Suppressor macrophage treated with lipopolysaccharide for 4 hours (primary cell): ENCODE data around the gene RPL11.
"Not testable (repeated sequence)": the region's sequence is repeated elsewhere in the genome, so short reads cannot be mapped to it uniquely, and the experiment has no call there.

Source experiments
- DNase-seq: peaks from one replicate; pipeline ENCODE4 v3.0.0-alpha.2; 2020

Gene RPL11

DNA sequence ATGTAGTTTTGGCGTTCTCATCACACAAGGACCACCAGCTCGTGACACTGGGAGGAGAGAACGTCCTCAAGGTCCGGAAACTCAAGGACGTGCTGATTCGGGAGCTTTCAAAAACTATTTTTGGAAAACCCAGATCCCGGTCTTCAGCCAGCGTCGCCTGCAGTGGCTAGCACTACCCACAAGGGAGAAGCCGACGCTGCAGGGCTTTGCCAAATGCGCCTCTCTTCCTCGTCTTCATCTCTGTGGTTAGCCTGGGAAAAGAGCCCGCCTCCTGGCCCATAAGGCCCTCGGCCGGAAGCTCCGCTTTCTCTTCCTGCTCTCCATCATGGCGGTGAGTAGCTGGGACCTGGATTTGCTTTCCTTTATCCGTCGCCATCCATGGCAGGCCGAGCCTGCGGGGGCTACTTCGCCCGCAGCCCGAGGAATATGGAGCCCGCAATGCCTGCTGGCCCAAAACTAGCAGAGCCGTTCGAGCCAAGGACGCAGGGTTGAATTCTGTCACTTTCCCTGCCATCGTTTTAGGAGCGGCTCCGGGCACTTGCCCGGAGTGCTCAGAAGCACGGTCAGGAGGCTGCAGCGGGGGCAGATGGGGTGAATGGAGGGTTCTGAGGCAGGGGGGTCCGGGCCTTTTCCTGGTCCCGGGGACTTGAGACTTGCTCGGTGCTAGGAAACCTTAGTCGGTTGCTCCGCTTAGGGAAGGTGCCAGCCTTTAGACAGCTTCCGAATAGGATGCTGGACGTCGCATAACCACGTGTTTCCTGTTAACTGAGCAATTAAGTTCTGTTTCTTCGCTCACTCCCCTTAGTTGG, at the start of gene RPL11:
Gene RPL11 (plus strand): TSS at position 308 of the 809 bp plus-strand sequence. CDS start 18 bp downstream, at position 326.
- peak; percentile 98 for DNase-seq

DNA sequence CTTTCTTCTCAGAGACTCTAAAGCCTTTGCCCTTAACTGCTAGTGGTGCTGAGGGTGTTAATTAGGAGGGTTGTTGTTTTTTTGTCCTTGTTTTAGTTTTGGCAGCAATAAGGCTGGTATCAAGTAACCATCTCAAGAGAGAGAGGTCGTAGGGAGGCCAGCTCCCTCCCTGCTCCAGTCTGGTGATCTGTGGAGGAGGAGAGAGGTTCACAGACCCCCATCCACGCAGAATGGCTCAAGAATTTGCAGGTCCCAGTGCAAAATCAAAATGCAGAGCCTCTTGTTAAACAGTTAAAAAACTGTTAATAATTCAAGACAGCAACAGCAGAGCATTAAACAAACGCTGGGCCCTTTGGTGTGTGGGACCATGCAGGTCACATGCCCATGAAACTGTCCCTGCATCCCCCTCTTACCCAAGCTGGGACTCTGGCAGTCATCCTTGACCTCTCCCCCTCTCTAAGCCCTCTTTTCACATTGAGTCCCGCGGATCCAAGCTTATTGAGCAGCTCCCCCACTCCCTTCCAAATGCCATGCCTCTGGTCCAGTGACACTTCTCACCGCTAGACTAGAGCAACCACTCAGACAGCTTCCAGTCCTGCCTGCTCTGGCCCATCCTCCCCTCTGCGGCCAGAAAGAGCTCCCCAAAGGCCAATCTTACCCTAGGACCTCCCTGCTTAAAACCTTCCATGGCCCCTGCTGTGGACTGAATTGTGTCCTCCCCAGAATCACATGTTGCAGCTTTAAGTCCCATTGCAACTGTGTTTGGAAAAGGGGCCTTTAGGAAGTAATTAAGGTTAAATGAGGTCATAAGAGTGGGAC, 47.7 kb upstream of the RPL11 start:
- no peak for DNase-seq

- no peak for DNase-seq
Measured at GRCh38 chr1:23644555-23644866, 47.1 kb upstream of the RPL11 start.

GRCh38 chr1:23645338-23645737, 46.3 kb upstream of the RPL11 start:
- DNase-seq, result no peak

- no peak for DNase-seq
Measured at GRCh38 chr1:23646091-23646490, 45.5 kb upstream of the RPL11 start.

DNA sequence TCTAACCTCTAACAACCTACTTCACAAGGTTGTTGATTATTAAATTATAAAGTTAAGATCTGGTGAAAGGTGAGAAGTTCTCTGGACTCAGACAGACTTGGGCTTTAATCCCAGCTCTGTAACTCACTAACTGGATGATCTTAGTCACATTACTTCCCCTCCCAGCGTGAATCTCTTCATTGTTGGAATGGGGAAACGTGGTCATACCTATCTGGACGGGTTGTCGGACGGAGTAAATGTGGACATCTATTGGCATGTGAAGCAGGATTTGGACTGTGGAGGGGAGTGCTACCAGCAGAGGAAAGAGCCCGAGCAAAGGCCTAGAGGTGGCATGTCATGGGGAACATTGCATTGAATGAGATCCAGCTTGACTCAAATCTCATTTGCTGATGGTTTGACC, 45.1 kb upstream of the RPL11 start:
- DNase-seq, result no peak

GRCh38 chr1:23648576-23648975, 43.0 kb upstream of the RPL11 start:
- DNase-seq, result no peak

DNA sequence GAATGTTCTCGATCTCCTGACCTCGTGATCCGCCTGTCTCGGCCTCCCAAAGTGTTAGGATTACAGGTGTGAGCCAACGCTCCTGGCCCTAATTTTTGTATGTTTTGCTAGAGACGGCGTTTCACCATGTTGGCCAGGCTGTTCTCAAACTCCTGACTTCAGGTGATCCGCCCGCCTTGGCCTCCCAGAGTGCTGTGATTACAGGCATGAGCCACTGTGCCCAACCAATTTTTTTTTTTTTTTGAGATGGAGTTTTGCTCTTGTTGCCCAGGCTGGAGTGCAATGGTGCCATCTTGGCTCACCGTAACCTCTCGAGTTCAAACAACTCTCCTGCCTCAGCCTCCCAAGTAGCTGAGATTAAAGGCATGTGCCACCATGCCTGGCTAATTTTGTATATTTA, 42.4 kb upstream of the RPL11 start:
- DNase-seq, result not testable (repeated sequence)

- no peak for DNase-seq
Measured at GRCh38 chr1:23650344-23650990, 41.1 kb upstream of the RPL11 start.

- DNase-seq, result no peak
Measured at GRCh38 chr1:23651069-23651808, 40.4 kb upstream of the RPL11 start.

GRCh38 chr1:23657659-23658275, 33.8 kb upstream of the RPL11 start:
- DNase-seq, result peak; percentile 55

DNA sequence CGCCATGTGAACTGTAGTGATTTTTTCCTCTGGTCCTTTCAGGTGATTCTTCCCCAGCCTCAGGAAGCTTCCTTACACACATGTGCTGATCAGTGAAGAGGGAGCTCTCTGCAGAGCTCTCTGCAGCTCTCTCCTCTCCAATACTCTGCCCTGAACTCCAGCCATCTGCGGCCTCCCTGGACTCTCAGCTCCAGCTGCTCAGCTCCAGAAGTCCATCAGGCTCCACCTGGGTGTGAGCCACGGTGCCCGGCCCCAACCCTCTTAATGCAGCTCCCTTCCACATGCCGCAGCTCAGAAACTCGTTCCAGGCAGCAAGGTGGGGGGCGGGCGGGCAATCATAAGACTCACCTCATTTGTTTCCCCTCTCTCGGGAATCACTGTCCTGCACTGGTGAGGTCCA, 30.9 kb upstream of the RPL11 start:
- no peak for DNase-seq

GRCh38 chr1:23661887-23662286, 29.7 kb upstream of the RPL11 start:
- no peak for DNase-seq

GRCh38 chr1:23664837-23665795, 26.5 kb upstream of the RPL11 start:
- peak; percentile 8 for DNase-seq

GRCh38 chr1:23667411-23667810, 24.2 kb upstream of the RPL11 start:
- DNase-seq, result no peak

GRCh38 chr1:23670709-23671108, 20.9 kb upstream of the RPL11 start:
- DNase-seq, result no peak

DNA sequence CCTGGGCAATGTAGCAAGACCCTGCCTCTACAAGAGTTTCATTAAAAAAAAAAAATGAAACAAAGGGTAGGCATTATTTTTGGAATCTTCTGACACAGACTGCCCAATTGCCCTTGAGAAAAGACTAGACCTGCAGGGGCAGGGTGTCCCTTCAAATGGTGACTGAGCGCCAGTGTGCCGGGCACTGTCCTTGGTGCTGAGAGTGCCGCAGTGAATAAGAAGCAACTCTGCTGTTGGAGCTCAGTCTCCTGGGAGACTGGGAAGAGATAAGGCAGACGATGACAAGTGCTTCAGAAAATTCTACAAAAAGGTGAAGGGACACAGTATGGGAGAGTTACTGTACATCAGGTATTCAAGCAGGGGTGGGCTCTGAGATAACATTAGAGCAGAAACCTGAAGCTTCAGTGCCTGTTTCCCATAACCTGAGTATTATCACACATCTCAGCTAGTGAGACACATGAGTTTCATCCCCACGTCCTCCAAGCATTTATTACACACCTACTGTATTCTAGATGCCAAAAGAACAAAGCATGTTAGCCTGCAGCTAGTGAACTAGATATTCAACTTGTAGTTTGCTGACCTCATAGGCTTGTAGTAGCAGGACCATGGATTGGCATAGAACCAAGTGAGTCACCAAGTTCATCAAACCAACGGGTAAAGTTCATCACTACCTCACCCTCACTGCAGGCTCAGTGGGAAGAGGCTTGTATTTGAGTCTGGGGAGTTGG, 18.4 kb upstream of the RPL11 start:
- peak; percentile 21 for DNase-seq

DNA sequence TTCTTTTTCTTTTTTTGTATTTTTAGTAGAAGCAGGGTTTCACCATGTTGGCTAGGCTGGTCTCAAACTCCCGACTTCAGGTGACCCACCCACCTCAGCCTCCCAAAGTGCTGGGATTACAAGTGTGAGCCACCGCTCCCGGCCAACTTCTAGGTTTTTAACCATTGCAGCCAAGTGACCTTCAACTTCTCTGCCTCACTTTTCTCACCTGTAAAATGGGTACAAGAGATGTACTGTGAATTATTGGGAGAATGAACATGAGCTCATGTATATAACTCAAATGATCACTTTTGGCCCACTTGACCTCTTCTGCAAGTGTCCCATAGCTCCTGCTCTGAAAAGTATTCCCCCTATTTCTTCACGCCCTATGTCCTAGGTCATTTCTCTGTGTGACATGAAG, 11.8 kb upstream of the RPL11 start:
- DNase-seq, result no peak

DNA sequence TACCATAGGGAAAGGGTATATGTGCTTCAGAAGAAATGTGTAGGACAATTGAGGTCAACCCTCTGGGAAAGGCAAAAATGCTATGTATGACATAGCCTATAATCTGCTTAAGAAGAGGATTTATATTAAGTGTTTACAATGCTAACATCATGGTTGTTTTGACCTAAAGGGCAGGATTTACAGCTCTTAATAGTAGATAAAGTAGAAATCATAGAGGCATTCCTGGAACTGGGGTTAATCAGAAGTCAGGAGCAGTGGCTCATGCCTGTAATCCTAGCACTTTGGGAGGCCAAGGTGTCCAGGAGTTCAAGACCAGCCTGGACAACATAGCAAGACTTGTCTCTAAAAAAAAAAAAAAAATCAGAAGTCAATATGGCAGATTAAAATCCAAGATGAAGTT, 8.7 kb upstream of the RPL11 start:
- no peak for DNase-seq

DNA sequence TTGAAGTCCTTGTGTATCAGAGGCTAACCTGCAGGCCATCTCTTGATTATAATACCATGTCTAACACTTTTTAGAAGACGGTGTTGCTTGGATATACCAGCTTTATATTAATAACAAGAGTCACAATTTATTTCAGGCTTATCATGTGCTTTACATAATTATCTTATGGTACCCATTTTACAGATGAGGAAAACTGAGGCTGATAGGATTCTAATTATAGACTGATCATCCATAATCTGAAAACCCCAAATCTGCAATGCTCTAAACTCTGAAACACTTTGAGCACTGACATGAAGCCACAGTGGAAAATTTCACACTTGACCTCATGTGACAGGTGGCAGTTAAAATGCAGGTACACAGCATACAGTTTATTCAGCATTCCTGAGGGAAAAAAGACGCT, 7.2 kb upstream of the RPL11 start:
- no peak for DNase-seq

GRCh38 chr1:23685197-23685596, 6.4 kb upstream of the RPL11 start:
- not testable (repeated sequence) for DNase-seq
